ENCODE results near the gene IDI1.

The IDI1 gene

DNA sequence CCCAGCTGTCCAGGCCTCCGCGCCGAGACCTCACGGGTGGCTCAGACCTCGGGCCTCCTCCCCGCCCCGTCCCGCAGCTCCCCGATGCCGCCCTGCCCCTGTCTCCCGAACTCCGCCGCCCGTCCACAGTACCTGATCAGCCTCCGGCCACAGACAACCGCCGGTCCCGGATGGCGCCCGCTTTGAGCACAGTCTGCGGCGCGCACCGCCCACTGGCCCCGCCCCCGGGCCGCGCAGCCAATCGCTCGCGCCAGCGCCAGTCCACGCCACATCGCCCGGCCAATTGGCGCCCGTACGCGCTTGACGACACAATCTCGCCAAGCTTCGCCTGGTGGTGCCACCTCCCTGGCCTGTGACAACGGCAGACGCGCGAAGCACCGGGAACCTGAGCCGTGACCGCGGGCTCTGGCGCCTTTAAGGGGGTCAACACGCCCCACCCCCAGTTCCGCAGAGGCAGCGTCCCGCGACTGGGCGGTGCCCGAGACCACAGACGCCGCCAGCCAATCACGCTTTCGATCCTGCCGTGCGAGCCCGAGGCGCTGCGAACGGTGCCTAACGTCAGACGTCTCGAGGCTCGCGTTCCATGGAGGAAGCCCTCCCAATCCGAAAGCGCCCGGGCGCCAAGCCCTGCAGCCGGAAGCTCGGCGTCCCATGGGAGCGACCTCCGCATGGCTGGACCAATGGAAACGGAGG is at the start of gene IDI1:
Gene IDI1 (minus strand): TSS at position 388 of the 693 bp plus-strand sequence. CDS start 116 bp downstream, at position 272.
- no peaks in the 10 kb centered on the region for H3K27me3 ChIP-seq (replicated peaks; ENCODE audit: insufficient read depth, low read length)
- H3K4me2 ChIP-seq (ENCODE audit: low read depth, low read length), result peak within 1 kb of the TSS; percentile 82
- peak within 1 kb of the TSS; percentile 99 for H3K4me3 ChIP-seq (ENCODE audit: low read length)
- peak within 1 kb of the TSS; percentile 97 for H3K9ac ChIP-seq (ENCODE audit: low read length)
- TF ChIP-seq CTCF (IDR thresholded peaks at IDR 0.05; ENCODE audit: low read length) (no peak), EZH2 (optimal IDR thresholded peaks at IDR 0.05; ENCODE audit: low read depth, low read length) (no peak), EZH2phosphoT487 (IDR thresholded peaks at IDR 0.05; ENCODE audit: low read length) (no peak)
- no peaks in the 10 kb centered on the region for H3K36me3 ChIP-seq (replicated peaks; ENCODE audit: insufficient read depth, low read length)
- H3K27ac ChIP-seq (ENCODE audit: low read length), result peak within 1 kb of the TSS; percentile 99
- DNase-seq, result peak; percentile 97
- H3K9me3 ChIP-seq (replicated peaks; ENCODE audit: insufficient read depth, low read length), result no peaks in the 10 kb centered on the region
- no peaks in the 10 kb centered on the region for H3K9me2 ChIP-seq (replicated peaks; ENCODE audit: insufficient read depth, low read length)
- peaks cover 31% of the 10 kb centered on the region; the same call in 1 of the 2 replicates for H3K4me1 ChIP-seq (ENCODE audit: low read length)
- H4K20me1 ChIP-seq (ENCODE audit: insufficient read depth, low read length), result no peaks in the 10 kb centered on the region
- H2AFZ ChIP-seq (ENCODE audit: low read length), result peak within 1 kb of the TSS; percentile 39; the same call in 1 of the 2 replicates
- peaks cover 31% of the 10 kb centered on the region for H3F3A ChIP-seq (ENCODE audit: insufficient read depth, low read length)
- H3K79me2 ChIP-seq (ENCODE audit: low read length), result peaks cover 74% of the 10 kb centered on the region

GRCh38 chr10:1097436-1097835 is 48.5 kb upstream of the IDI1 start:
- Histone ChIP-seq H4K20me1 (ENCODE audit: insufficient read depth, low read length) (no peaks in the 10 kb centered on the region), H3K4me2 (ENCODE audit: low read depth, low read length) (no peak overlapping the region), H3K9ac (ENCODE audit: low read length) (no peak overlapping the region), H2AFZ (ENCODE audit: low read length) (no peak overlapping the region), H3K27ac (ENCODE audit: low read length) (no peak overlapping the region), H3K9me2 (replicated peaks; ENCODE audit: insufficient read depth, low read length) (no peaks in the 10 kb centered on the region), H3K4me3 (ENCODE audit: low read length) (no peak overlapping the region), H3K79me2 (ENCODE audit: low read length) (0 out of 2 replicates have a peak, but pooled peaks cover 6% of the 10 kb centered on the region), H3K27me3 (replicated peaks; ENCODE audit: insufficient read depth, low read length) (no peaks in the 10 kb centered on the region), H3K36me3 (replicated peaks; ENCODE audit: insufficient read depth, low read length) (peaks cover 7% of the 10 kb centered on the region), H3K9me3 (replicated peaks; ENCODE audit: insufficient read depth, low read length) (no peaks in the 10 kb centered on the region), H3K4me1 (ENCODE audit: low read length) (no peaks in the 10 kb centered on the region), H3F3A (ENCODE audit: insufficient read depth, low read length) (no peaks in the 10 kb centered on the region)
- TF ChIP-seq EZH2 (optimal IDR thresholded peaks at IDR 0.05; ENCODE audit: low read depth, low read length), result no peak
- no peak for TF ChIP-seq CTCF (IDR thresholded peaks at IDR 0.05; ENCODE audit: low read length)
- TF ChIP-seq EZH2phosphoT487 (IDR thresholded peaks at IDR 0.05; ENCODE audit: low read length), result no peak
- no peak for DNase-seq

GRCh38 chr10:1096287-1096889 is 47.5 kb upstream of the IDI1 start:
- no peaks in the 10 kb centered on the region for H3K4me1 ChIP-seq (ENCODE audit: low read length)
- no peak overlapping the region for H2AFZ ChIP-seq (ENCODE audit: low read length)
- H3K36me3 ChIP-seq (replicated peaks; ENCODE audit: insufficient read depth, low read length), result peaks cover 7% of the 10 kb centered on the region
- no peaks in the 10 kb centered on the region for H3K9me2 ChIP-seq (replicated peaks; ENCODE audit: insufficient read depth, low read length)
- no peak overlapping the region for H3K9ac ChIP-seq (ENCODE audit: low read length)
- H3K27ac ChIP-seq (ENCODE audit: low read length), result no peak overlapping the region
- H3K4me2 ChIP-seq (ENCODE audit: low read depth, low read length), result no peak overlapping the region
- H3F3A ChIP-seq (ENCODE audit: insufficient read depth, low read length), result no peaks in the 10 kb centered on the region
- no peak overlapping the region for H3K4me3 ChIP-seq (ENCODE audit: low read length)
- DNase-seq, result no peak
- no peaks in the 10 kb centered on the region for H3K9me3 ChIP-seq (replicated peaks; ENCODE audit: insufficient read depth, low read length)
- H4K20me1 ChIP-seq (ENCODE audit: insufficient read depth, low read length), result no peaks in the 10 kb centered on the region
- TF ChIP-seq CTCF (IDR thresholded peaks at IDR 0.05; ENCODE audit: low read length) (no peak), EZH2phosphoT487 (IDR thresholded peaks at IDR 0.05; ENCODE audit: low read length) (no peak), EZH2 (optimal IDR thresholded peaks at IDR 0.05; ENCODE audit: low read depth, low read length) (no peak)
- no peaks in the 10 kb centered on the region for H3K27me3 ChIP-seq (replicated peaks; ENCODE audit: insufficient read depth, low read length)
- H3K79me2 ChIP-seq (ENCODE audit: low read length), result 0 out of 2 replicates have a peak, but pooled peaks cover 3% of the 10 kb centered on the region

Measured in MM.1S (cell line).